ENCODE measurements around the gene INSC. TPM values are rescaled to one million over a fixed set of nuclear protein-coding genes. Genes with fewer than 3 reads are reported as not detected.
"Not testable (repeated sequence)": the region's sequence is repeated elsewhere in the genome, so short reads cannot be mapped to it uniquely, and the experiment has no call there.

The INSC gene
- total RNA-seq (2014; rRNA removed; shearing (Covaris generic)), result 0.19 and 1.5 TPM in 2 replicates
- polyA plus RNA-seq (2016; fragmentation: Nextera tagmentation; extraction: Ambion mirVana), result 0.97 and 1.1 TPM in 2 replicates
- long read RNA-seq, result 0 reads

GRCh38 chr11:15114501-15115475 lies at the start of gene INSC:
INSC (plus strand) TSS chr11:15114923; CDS start chr11:15149175, 34,252 bp downstream.
- peak within 1 kb of the TSS; percentile 66 for H3K4me3 ChIP-seq
- no peaks in the 10 kb centered on the region for H3F3A ChIP-seq (replicated peaks; ENCODE audit: low read depth)
- no peak for TF ChIP-seq STAT1 (IDR thresholded peaks at IDR 0.05; ENCODE audit: unreplicated experiment)
- TF ChIP-seq, protein P1, sequence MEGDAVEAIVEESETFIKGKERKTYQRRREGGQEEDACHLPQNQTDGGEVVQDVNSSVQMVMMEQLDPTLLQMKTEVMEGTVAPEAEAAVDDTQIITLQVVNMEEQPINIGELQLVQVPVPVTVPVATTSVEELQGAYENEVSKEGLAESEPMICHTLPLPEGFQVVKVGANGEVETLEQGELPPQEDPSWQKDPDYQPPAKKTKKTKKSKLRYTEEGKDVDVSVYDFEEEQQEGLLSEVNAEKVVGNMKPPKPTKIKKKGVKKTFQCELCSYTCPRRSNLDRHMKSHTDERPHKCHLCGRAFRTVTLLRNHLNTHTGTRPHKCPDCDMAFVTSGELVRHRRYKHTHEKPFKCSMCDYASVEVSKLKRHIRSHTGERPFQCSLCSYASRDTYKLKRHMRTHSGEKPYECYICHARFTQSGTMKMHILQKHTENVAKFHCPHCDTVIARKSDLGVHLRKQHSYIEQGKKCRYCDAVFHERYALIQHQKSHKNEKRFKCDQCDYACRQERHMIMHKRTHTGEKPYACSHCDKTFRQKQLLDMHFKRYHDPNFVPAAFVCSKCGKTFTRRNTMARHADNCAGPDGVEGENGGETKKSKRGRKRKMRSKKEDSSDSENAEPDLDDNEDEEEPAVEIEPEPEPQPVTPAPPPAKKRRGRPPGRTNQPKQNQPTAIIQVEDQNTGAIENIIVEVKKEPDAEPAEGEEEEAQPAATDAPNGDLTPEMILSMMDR (conservative IDR thresholded peaks at IDR 0.05; ENCODE audit: low read depth in 2 of 2), result peak in 1 of 2 experiments; percentile 36; a peak in 3 of 4 replicates
- no peak for TF ChIP-seq ZNF331 (CRISPR knock-in tag; IDR thresholded peaks at IDR 0.05; ENCODE audit: low read depth)
- no peaks in the 10 kb centered on the region for H3K36me3 ChIP-seq (ENCODE audit: insufficient read depth)
- Mint-ChIP-seq H3K9me3 (no peaks in the 10 kb centered on the region), H3K27me3 (ENCODE audit: insufficient read depth, low read depth, poor library complexity) (peaks cover 30% of the 10 kb centered on the region), H3K4me1 (peaks cover 11% of the 10 kb centered on the region), H3K36me3 (ENCODE audit: low read depth) (no peaks in the 10 kb centered on the region), H3K4me3 (peak within 1 kb of the TSS; percentile 67), H3K27ac (no peak within 1 kb of the TSS)
- 0 out of 2 replicates have a peak, but pooled peaks cover 3% of the 10 kb centered on the region for H3K9me2 ChIP-seq (ENCODE audit: insufficient read depth)
- H3K79me2 ChIP-seq (replicated peaks; ENCODE audit: insufficient read depth), result no peaks in the 10 kb centered on the region
- H3K27me3 ChIP-seq (ENCODE audit: insufficient read depth), result peaks cover 31% of the 10 kb centered on the region
- H2AFZ ChIP-seq, result peak within 1 kb of the TSS; percentile 92
- H3K4me1 ChIP-seq (ENCODE audit: insufficient read depth), result 0 out of 2 replicates have a peak, but pooled peaks cover 6% of the 10 kb centered on the region
- H4K20me1 ChIP-seq (replicated peaks; ENCODE audit: insufficient read depth), result no peaks in the 10 kb centered on the region
- no peak within 1 kb of the TSS for H3K27ac ChIP-seq (ENCODE audit: low read depth)
- peak; percentile 74 for DNase-seq (ENCODE audit: low spot score)
- peak within 1 kb of the TSS; percentile 90 for H3K4me2 ChIP-seq
- peak; percentile 91 for ATAC-seq

DNA sequence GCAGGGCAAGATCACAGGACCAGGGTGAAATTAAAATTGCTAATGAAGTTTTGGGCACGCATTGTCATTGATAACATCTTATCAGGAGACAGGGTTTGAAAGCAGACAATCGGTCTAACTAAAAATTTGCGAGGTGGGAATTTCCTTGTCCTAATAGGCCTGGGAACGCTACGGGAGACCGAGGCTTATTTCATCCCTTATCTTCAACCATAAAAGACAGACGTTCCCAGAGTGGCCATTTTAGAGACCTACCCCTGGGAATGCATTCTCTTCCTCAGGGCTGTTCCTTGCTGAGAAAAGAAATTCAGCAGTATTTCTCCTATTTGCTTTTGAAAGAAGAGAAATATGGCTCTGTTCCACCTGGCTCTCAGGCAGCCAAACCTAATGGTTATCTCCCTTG lies 45.0 kb upstream of the INSC start:
- peaks cover 36% of the 10 kb centered on the region for H3K9me3 Mint-ChIP-seq

DNA sequence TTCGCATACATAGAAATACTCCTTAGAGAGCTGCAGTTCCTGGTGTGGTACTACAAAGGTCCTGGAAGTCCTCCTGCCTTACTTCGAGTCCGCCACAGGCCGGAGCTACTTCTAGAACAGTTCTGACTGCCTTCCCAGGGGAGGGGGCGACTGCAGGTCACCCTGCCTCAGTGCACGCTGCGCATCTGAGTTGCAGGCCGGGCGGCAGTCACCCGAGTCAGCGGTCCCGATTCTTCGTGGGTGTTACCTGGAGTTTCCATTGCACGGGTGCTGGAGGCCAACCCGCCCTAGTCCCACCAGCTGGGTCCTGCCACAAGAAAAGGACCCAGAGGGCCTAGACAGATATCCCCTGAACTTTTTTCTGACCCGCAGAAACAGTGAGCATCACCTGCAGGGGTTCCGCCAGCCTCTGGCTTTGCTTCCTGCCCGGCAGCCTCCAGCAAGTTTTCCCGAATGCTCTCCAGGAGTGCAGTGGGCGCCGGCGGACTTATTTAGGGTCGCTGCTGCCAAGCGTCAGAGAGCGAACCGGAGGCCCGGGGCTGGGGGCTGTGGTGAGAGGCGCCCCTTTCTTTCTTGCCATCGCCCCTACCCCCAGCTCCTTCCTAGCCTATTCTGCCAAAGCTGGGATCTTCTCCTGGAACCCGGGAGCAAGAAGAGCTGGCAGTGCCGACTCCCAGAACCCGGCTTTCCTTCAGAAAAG lies 43.0 kb upstream of the INSC start:
- Mint-ChIP-seq H3K27ac (no peak overlapping the region), H3K27me3 (ENCODE audit: insufficient read depth, low read depth, poor library complexity) (peaks cover 36% of the 10 kb centered on the region), H3K4me1 (peaks cover 10% of the 10 kb centered on the region), H3K4me3 (no peak overlapping the region; the same call in 2 of the 3 replicates), H3K9me3 (peaks cover 36% of the 10 kb centered on the region), H3K36me3 (ENCODE audit: low read depth) (peaks cover 30% of the 10 kb centered on the region)
- Histone ChIP-seq H2AFZ (no peak overlapping the region), H3K27ac (ENCODE audit: low read depth) (no peak overlapping the region), H3K36me3 (ENCODE audit: insufficient read depth) (no peaks in the 10 kb centered on the region), H3K4me1 (ENCODE audit: insufficient read depth) (peaks cover 4% of the 10 kb centered on the region; the same call in 1 of the 2 replicates), H3F3A (replicated peaks; ENCODE audit: low read depth) (no peaks in the 10 kb centered on the region), H4K20me1 (replicated peaks; ENCODE audit: insufficient read depth) (no peaks in the 10 kb centered on the region), H3K4me3 (no peak overlapping the region), H3K4me2 (no peak overlapping the region), H3K79me2 (replicated peaks; ENCODE audit: insufficient read depth) (no peaks in the 10 kb centered on the region), H3K9me2 (ENCODE audit: insufficient read depth) (no peaks in the 10 kb centered on the region; the same call in 1 of the 2 replicates), H3K27me3 (ENCODE audit: insufficient read depth) (peaks cover 34% of the 10 kb centered on the region)
- no peak for DNase-seq (ENCODE audit: low spot score)
- ATAC-seq, result no peak
- TF ChIP-seq POLR2AphosphoS5 (IDR thresholded peaks at IDR 0.05; ENCODE audit: low read depth), result no peak
- no peak for TF ChIP-seq REST (IDR thresholded peaks at IDR 0.05; ENCODE audit: unreplicated experiment)
- TF ChIP-seq EZH2phosphoT487 (IDR thresholded peaks at IDR 0.05; ENCODE audit: unreplicated experiment), result no peak
- TF ChIP-seq, protein P2, sequence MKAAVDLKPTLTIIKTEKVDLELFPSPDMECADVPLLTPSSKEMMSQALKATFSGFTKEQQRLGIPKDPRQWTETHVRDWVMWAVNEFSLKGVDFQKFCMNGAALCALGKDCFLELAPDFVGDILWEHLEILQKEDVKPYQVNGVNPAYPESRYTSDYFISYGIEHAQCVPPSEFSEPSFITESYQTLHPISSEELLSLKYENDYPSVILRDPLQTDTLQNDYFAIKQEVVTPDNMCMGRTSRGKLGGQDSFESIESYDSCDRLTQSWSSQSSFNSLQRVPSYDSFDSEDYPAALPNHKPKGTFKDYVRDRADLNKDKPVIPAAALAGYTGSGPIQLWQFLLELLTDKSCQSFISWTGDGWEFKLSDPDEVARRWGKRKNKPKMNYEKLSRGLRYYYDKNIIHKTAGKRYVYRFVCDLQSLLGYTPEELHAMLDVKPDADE (IDR thresholded peaks at IDR 0.05), result no peak
- no peak for TF ChIP-seq JUNB (IDR thresholded peaks at IDR 0.05; ENCODE audit: unreplicated experiment)
- TF ChIP-seq ZNF114 (CRISPR knock-in tag; IDR thresholded peaks at IDR 0.05), result no peak

More for the DNA sequence above, 45.0 kb upstream of the INSC start:
- H3K79me2 ChIP-seq (replicated peaks; ENCODE audit: insufficient read depth); H3K36me3 ChIP-seq (ENCODE audit: insufficient read depth); H3K4me3 ChIP-seq; H3K27ac ChIP-seq (ENCODE audit: low read depth); H2AFZ ChIP-seq; DNase-seq (ENCODE audit: low spot score); ATAC-seq; H3K27ac Mint-ChIP-seq; H3F3A ChIP-seq (replicated peaks; ENCODE audit: low read depth); H4K20me1 ChIP-seq (replicated peaks; ENCODE audit: insufficient read depth); H3K4me2 ChIP-seq; H3K4me1 Mint-ChIP-seq; H3K4me1 ChIP-seq (ENCODE audit: insufficient read depth); H3K4me3 Mint-ChIP-seq; H3K9me2 ChIP-seq (ENCODE audit: insufficient read depth): not testable (repeated sequence)
- Mint-ChIP-seq H3K27me3 (ENCODE audit: insufficient read depth, low read depth, poor library complexity) (peaks cover 35% of the 10 kb centered on the region), H3K36me3 (ENCODE audit: low read depth) (peaks cover 27% of the 10 kb centered on the region)
- peaks cover 34% of the 10 kb centered on the region for H3K27me3 ChIP-seq (ENCODE audit: insufficient read depth)

All from GM23338 (cell line).